ENCODE results near the gene IQSEC1. TPM values are rescaled to one million over a fixed set of nuclear protein-coding genes. Genes with fewer than 3 reads are reported as not detected.

Gene IQSEC1
- polyA plus RNA-seq, 2 of the 4 experiments (the other 2 are of a cell fraction): 3.7 to 10.7 TPM

GRCh38 chr3:12974819-12975218 lies 98.4 kb downstream of the IQSEC1 start:
- TF ChIP-seq JUN (IDR thresholded peaks at IDR 0.05): no peak
- TF ChIP-seq SREBF2 (IDR thresholded peaks at IDR 0.05): no peak
- TF ChIP-seq CHD4 (IDR thresholded peaks at IDR 0.05; ENCODE audit: borderline replicate concordance): no peak
- no peak for TF ChIP-seq HOXA7 (CRISPR knock-in tag; IDR thresholded peaks at IDR 0.05)
- TF ChIP-seq FOSL2 (IDR thresholded peaks at IDR 0.05): no peak
- no peak for TF ChIP-seq FOSL2 (CRISPR knock-in tag; IDR thresholded peaks at IDR 0.05)
- TF ChIP-seq RFX5 (IDR thresholded peaks at IDR 0.05): no peak
- TF ChIP-seq RAD21 (conservative IDR thresholded peaks at IDR 0.05 in 1 of 2, IDR thresholded peaks at IDR 0.05 in 1 of 2): no peak
- no peak for TF ChIP-seq HOXB13 (CRISPR knock-in tag; IDR thresholded peaks at IDR 0.05; ENCODE audit: low read depth)
- TF ChIP-seq ZFP36 (IDR thresholded peaks at IDR 0.05; ENCODE audit: borderline replicate concordance, partially characterized antibody): no peak
- TF ChIP-seq MYC (IDR thresholded peaks at IDR 0.05; ENCODE audit: borderline replicate concordance, low read length): no peak
- TF ChIP-seq JUNB (IDR thresholded peaks at IDR 0.05): no peak
- no peak for TF ChIP-seq TFCP2L1 (CRISPR knock-in tag; IDR thresholded peaks at IDR 0.05)
- TF ChIP-seq KDM5A (IDR thresholded peaks at IDR 0.05): no peak
- POLR2A ChIA-PET: no interaction called here
- ATAC-seq (0 out of 6 replicates have a peak, but pooled peaks of 1 of the 2 experiments have one; percentile 7), FAIRE-seq (no peak), DNase-seq (ENCODE audit: low read depth in 1 of 2, low spot score in 1 of 2) (no peak)
- no peak overlapping the region for H3K4me3 ChIP-seq
- H3K27ac ChIP-seq: no peak overlapping the region
- no peak overlapping the region for H3K4me2 ChIP-seq
- WGBS (ENCODE audit: missing lambda C conversion rate): 67% methylated on average over 2 of the region's 6 CpGs
- CTCF ChIA-PET: interaction anchor here (0.9 to 8.5 kb wide), 3 partner anchors 9 to 117 kb away, joined by 3 to 74 read pairs (median 13); no protein-coding TSS in a partner anchor
- H3K9me3 ChIP-seq: no peaks in the 10 kb centered on the region
- H3K4me1 ChIP-seq: no peaks in the 10 kb centered on the region

DNA sequence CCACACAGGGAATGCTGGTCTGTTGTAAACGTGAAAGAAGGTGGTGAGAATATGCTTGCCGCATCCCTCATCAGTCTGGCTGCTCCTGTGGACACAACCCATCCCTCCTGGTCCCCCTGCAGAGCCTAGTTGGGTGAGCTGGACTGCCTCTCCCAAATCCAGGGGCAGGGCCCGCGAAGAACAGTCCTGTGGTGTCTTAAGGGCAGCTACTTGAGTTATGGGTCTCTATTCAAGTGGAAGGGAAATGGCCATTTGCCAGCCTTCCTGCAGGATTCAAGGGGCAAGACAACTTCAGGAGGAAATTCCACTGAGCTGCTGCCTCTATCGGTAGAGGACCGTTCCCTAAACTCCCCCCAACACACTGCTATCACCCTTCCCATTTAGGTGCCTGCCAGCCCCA lies 98.9 kb downstream of the IQSEC1 start:
- Histone ChIP-seq H3K4me3 (no peak overlapping the region), H3K4me2 (no peak overlapping the region), H3K9me3 (no peaks in the 10 kb centered on the region), H3K27ac (no peak overlapping the region), H3K4me1 (no peaks in the 10 kb centered on the region)
- ChIA-PET CTCF (interaction anchor here (0.9 to 8.5 kb wide), 4 partner anchors 9 to 118 kb away, joined by 3 to 74 read pairs (median 8); no protein-coding TSS in a partner anchor), POLR2A (no interaction called here)
- no peak for FAIRE-seq
- TF ChIP-seq KDM5A (IDR thresholded peaks at IDR 0.05): no peak
- no peak for TF ChIP-seq FOSB (CRISPR knock-in tag; IDR thresholded peaks at IDR 0.05)
- no peak for TF ChIP-seq FOSL2 (IDR thresholded peaks at IDR 0.05)
- no peak for TF ChIP-seq FOSL2 (CRISPR knock-in tag; IDR thresholded peaks at IDR 0.05)
- TF ChIP-seq TP53 (CRISPR knock-in tag; IDR thresholded peaks at IDR 0.05): no peak
- no peak for TF ChIP-seq NPAS2 (CRISPR knock-in tag; IDR thresholded peaks at IDR 0.05; ENCODE audit: borderline replicate concordance)
- TF ChIP-seq HEYL (CRISPR knock-in tag; IDR thresholded peaks at IDR 0.05): no peak
- no peak for DNase-seq (ENCODE audit: low read depth in 1 of 2, low spot score in 1 of 2)
- ATAC-seq: no peak
- 58% methylated on average over 6 of the region's 6 CpGs for WGBS (ENCODE audit: missing lambda C conversion rate)

DNA sequence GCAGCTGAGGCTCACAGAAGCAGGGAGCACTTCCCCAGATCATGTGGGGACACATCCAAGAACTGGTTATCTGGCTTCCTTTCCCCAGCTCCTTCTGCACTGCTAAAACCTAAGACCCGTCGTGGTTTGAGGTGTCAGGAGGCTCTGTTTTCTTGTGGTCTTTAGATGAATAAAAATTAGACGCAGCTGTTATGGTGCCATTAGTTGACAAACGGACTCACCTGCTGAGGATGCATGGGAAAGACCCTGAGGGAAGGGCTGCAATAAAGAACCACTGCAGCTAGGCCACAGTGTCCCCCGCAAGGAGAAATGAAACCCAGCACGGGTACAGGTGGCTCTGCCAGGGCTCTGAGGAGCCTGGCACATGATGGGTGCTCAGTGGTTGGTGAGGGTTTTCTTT lies 99.4 kb downstream of the IQSEC1 start:
- Histone ChIP-seq H3K9me3 (no peaks in the 10 kb centered on the region), H3K4me3 (no peak overlapping the region), H3K27ac (no peak overlapping the region), H3K4me1 (no peaks in the 10 kb centered on the region), H3K4me2 (no peak overlapping the region)
- ChIA-PET CTCF (interaction anchor here (0.9 to 8.5 kb wide), 4 partner anchors 10 to 118 kb away, joined by 3 to 74 read pairs (median 8); no protein-coding TSS in a partner anchor), POLR2A (no interaction called here)
- DNase-seq (ENCODE audit: low read depth in 1 of 2, low spot score in 1 of 2) (no peak), FAIRE-seq (no peak), ATAC-seq (no peak)
- WGBS (ENCODE audit: missing lambda C conversion rate): 67% methylated on average over 6 of the region's 6 CpGs
- TF ChIP-seq, protein P1, sequence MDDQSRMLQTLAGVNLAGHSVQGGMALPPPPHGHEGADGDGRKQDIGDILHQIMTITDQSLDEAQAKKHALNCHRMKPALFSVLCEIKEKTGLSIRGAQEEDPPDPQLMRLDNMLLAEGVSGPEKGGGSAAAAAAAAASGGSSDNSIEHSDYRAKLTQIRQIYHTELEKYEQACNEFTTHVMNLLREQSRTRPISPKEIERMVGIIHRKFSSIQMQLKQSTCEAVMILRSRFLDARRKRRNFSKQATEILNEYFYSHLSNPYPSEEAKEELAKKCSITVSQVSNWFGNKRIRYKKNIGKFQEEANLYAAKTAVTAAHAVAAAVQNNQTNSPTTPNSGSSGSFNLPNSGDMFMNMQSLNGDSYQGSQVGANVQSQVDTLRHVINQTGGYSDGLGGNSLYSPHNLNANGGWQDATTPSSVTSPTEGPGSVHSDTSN (IDR thresholded peaks at IDR 0.05): no peak
- TF ChIP-seq RNF2 (IDR thresholded peaks at IDR 0.05; ENCODE audit: borderline replicate concordance, low read depth) (no peak), HEYL (CRISPR knock-in tag; IDR thresholded peaks at IDR 0.05) (no peak), MAZ (IDR thresholded peaks at IDR 0.05; ENCODE audit: borderline replicate concordance, low read depth, low read length) (no peak), ZNF302 (CRISPR knock-in tag; IDR thresholded peaks at IDR 0.05) (no peak), POLR2AphosphoS2 (conservative IDR thresholded peaks at IDR 0.05; ENCODE audit: low read length) (no peak), CBX2 (IDR thresholded peaks at IDR 0.05; ENCODE audit: borderline replicate concordance, low read depth) (no peak)

Measured in A549 (cell line).